GM12878 (cell line): ENCODE data around the gene DUSP10. TPM values are rescaled to one million over a fixed set of nuclear protein-coding genes. Genes with fewer than 3 reads are reported as not detected.

Experiments
- ATF3 ChIP-seq: IDR thresholded peaks from 2 replicates; pipeline ENCODE4 v1.6.1; 2011; ENCODE audit warnings: low read depth, mild to moderate bottlenecking, low read length, moderate library complexity, borderline replicate concordance; ENCODE audit errors: extremely low read depth
- ATF7 ChIP-seq: fragments of 450-650 bp; IDR thresholded peaks from 2 replicates; pipeline ENCODE4 v1.6.1; 2016; ENCODE audit warnings: low read depth, mild to moderate bottlenecking
- BMI1 ChIP-seq: fragments of 450-650 bp; IDR thresholded peaks from 2 replicates; pipeline ENCODE4 v1.6.1; 2016; ENCODE audit warnings: mild to moderate bottlenecking, moderate library complexity, borderline replicate concordance
- CHD1 ChIP-seq: IDR thresholded peaks from 2 replicates; pipeline ENCODE4 v1.6.1; 2012; ENCODE audit warnings: low read depth, low read length, improper control_type of control experiment
- CTCF ChIP-seq, 3 experiments: IDR thresholded peaks in 2 of 3; conservative IDR thresholded peaks in 1 of 3; 2 replicates each; pipeline ENCODE4 v1.5.1; 2011; ENCODE audit warnings: low read depth in 3 of 3, low read length in 3 of 3, mild to moderate bottlenecking in 3 of 3, control low read depth in 2 of 3, moderate library complexity in 2 of 3, inconsistent platforms in 1 of 3, mixed read lengths in 1 of 3; ENCODE audit not compliant: control insufficient read depth in 2 of 3, insufficient read depth in 1 of 3; ENCODE audit errors: extremely low read depth in 1 of 3
- E2F4 ChIP-seq: IDR thresholded peaks from 2 replicates; pipeline ENCODE4 v1.6.1; 2012; ENCODE audit warnings: low read depth, low read length, improper control_type of control experiment
- EED ChIP-seq: sonication (generic); IDR thresholded peaks from 2 replicates; pipeline ENCODE4 v1.6.1; 2016; ENCODE audit warnings: antibody characterized with exemption, low read depth
- EP300 ChIP-seq, 2 experiments: fragments of 150-350 bp in 1 of 2; IDR thresholded peaks; 2 replicates each; pipeline ENCODE4 v1.6.1; 2011 to 2012; ENCODE audit warnings: low read depth in 2 of 2, low read length in 2 of 2, borderline replicate concordance in 1 of 2, improper control_type of control experiment in 1 of 2, inconsistent platforms in 1 of 2; ENCODE audit not compliant: control insufficient read depth in 1 of 2
- ETV6 ChIP-seq, 2 experiments: fragments of 450-650 bp in 1 of 2; IDR thresholded peaks in 1 of 2; conservative IDR thresholded peaks in 1 of 2; 2 replicates each; pipeline ENCODE4 v1.6.1; 2014; ENCODE audit warnings: antibody characterized with exemption in 1 of 2, borderline replicate concordance in 1 of 2, low read depth in 1 of 2, mild to moderate bottlenecking in 1 of 2, moderate library complexity in 1 of 2
- IKZF2 ChIP-seq, 2 experiments: fragments of 450-650 bp; IDR thresholded peaks; 2 replicates each; pipeline ENCODE4 v1.6.1; 2017; ENCODE audit warnings: mild to moderate bottlenecking in 2 of 2, moderate library complexity in 2 of 2
- KAT2A ChIP-seq: conservative IDR thresholded peaks from 2 replicates; pipeline ENCODE4 v1.6.1; 2011; ENCODE audit warnings: low read depth, low read length; ENCODE audit not compliant: control insufficient read depth
- KLF5 ChIP-seq: fragments of 450-650 bp; IDR thresholded peaks from 2 replicates; pipeline ENCODE4 v1.6.1; 2014; ENCODE audit warnings: mild to moderate bottlenecking; ENCODE audit not compliant: partially characterized antibody
- MYC ChIP-seq: IDR thresholded peaks from 2 replicates; pipeline ENCODE4 v1.6.1; 2011; ENCODE audit warnings: mild to moderate bottlenecking, low read length, moderate library complexity, inconsistent platforms; ENCODE audit not compliant: insufficient read depth, insufficient replicate concordance, insufficient read length, severe bottlenecking
- PAX8 ChIP-seq: fragments of 450-650 bp; IDR thresholded peaks from 2 replicates; pipeline ENCODE4 v1.6.1; 2017; ENCODE audit warnings: mild to moderate bottlenecking, moderate library complexity
- RB1 ChIP-seq: fragments of 450-650 bp; formaldehyde crosslinking; IDR thresholded peaks from 2 replicates; pipeline ENCODE4 v1.6.1; 2017; ENCODE audit warnings: mild to moderate bottlenecking, borderline replicate concordance
- RELA ChIP-seq: fragments of 450-650 bp; IDR thresholded peaks from 2 replicates; pipeline ENCODE4 v1.8.0; 2014; ENCODE audit warnings: borderline replicate concordance; ENCODE audit not compliant: partially characterized antibody
- RELB ChIP-seq: fragments of 450-650 bp; IDR thresholded peaks from 2 replicates; pipeline ENCODE4 v1.6.1; 2017; ENCODE audit warnings: low read depth, mild to moderate bottlenecking, moderate library complexity
- SMARCA5 ChIP-seq: fragments of 450-650 bp; IDR thresholded peaks from 2 replicates; pipeline ENCODE4 v1.6.1; 2017; ENCODE audit warnings: mild to moderate bottlenecking
- TAF1 ChIP-seq: IDR thresholded peaks from 2 replicates; pipeline ENCODE4 v1.6.1; 2011; ENCODE audit warnings: mild to moderate bottlenecking, low read depth, low read length, borderline replicate concordance
- TARDBP ChIP-seq: IDR thresholded peaks from 2 replicates; pipeline ENCODE4 v1.6.1; 2016; ENCODE audit warnings: borderline replicate concordance
- USF1 ChIP-seq: IDR thresholded peaks from 2 replicates; pipeline ENCODE4 v1.6.1; 2011; ENCODE audit warnings: borderline replicate concordance, low read depth, mild to moderate bottlenecking, moderate library complexity, mixed read lengths, low read length; ENCODE audit not compliant: insufficient read depth; ENCODE audit errors: extremely low read length
- ZNF622 ChIP-seq: fragments of 450-650 bp; IDR thresholded peaks from 2 replicates; pipeline ENCODE4 v1.6.1; 2017; ENCODE audit warnings: mild to moderate bottlenecking, inconsistent platforms
- polyA plus RNA-seq, 11 experiments: library from polyadenylated mRNA; depleted of rRNA in 4 of 11; unstranded in 6 of 11; stranded (reverse) in 5 of 11; fragments of >200 nt; fragmentation: Nextera tagmentation in 4 of 11; fragmentation: Illumina TruSeq in 1 of 11; extraction: Ambion mirVana in 4 of 11; extraction: Trizol in 1 of 11; gene quantifications; 1 replicate in 1 of 11; 2 replicates in 10 of 11; pipeline versions ENCODE4 v1.2.1 to v1.2.3, GENCODE V29; 2011 to 2016; ENCODE audit warnings: inconsistent platforms in 2 of 11, missing spikeins in 2 of 11, low read depth in 1 of 11
- total RNA-seq, 4 experiments: library from RNA; depleted of rRNA in 3 of 4; stranded (reverse); fragments of >200 nt in 3 of 4; fragmentation: Illumina TruSeq in 1 of 4; extraction: Trizol in 1 of 4; gene quantifications; 2 replicates each; pipeline versions ENCODE4 v1.2.1 to v1.2.3, GENCODE V29; 2013 to 2021
- TF ChIP-seq, protein P1 (sequence below): IDR thresholded peaks from 2 replicates; pipeline ENCODE4 v1.6.1; 2012; ENCODE audit warnings: low read depth, low read length, improper control_type of control experiment

Gene DUSP10
- total and polyA plus RNA-seq, 10 of the 15 experiments (the other 5 are each of a cell fraction or from before 2014, with no cell fraction given) = 20.3 to 38.4 (median 27.8) TPM

- TF ChIP-seq CTCF (IDR thresholded peaks at IDR 0.05 in 2 of 3, conservative IDR thresholded peaks at IDR 0.05 in 1 of 3; ENCODE audit: control insufficient read depth in 2 of 3, extremely low read depth in 1 of 3, insufficient read depth in 1 of 3, low read depth in 3 of 3, low read length in 3 of 3) = no peak
- no peak for TF ChIP-seq E2F4
- no peak for TF ChIP-seq MYC
- TF ChIP-seq BMI1 = no peak
- TF ChIP-seq IKZF2 (IDR thresholded peaks at IDR 0.05) = peak; percentile 39 to 59; a peak in 2 of 4 replicates
- peak; percentile 72 to 84; a peak in 3 of 4 replicates for TF ChIP-seq EP300 (IDR thresholded peaks at IDR 0.05; ENCODE audit: borderline replicate concordance in 1 of 2, control insufficient read depth in 1 of 2, low read depth in 2 of 2, low read length in 2 of 2)
- TF ChIP-seq ATF7 = peak; percentile 96
- no peak for TF ChIP-seq KAT2A
- TF ChIP-seq CHD1 = no peak
- TF ChIP-seq PAX8 = no peak
- peak; percentile 42; the same call in 1 of the 2 replicates for TF ChIP-seq RELB
- TF ChIP-seq EED = no peak
- TF ChIP-seq ZNF622 = no peak
- TF ChIP-seq, protein P1, sequence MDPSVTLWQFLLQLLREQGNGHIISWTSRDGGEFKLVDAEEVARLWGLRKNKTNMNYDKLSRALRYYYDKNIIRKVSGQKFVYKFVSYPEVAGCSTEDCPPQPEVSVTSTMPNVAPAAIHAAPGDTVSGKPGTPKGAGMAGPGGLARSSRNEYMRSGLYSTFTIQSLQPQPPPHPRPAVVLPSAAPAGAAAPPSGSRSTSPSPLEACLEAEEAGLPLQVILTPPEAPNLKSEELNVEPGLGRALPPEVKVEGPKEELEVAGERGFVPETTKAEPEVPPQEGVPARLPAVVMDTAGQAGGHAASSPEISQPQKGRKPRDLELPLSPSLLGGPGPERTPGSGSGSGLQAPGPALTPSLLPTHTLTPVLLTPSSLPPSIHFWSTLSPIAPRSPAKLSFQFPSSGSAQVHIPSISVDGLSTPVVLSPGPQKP = no peak
- no peak for TF ChIP-seq TAF1
- TF ChIP-seq USF1 = no peak
- TF ChIP-seq TARDBP = no peak
- TF ChIP-seq RB1 = no peak
- no peak for TF ChIP-seq ATF3
- TF ChIP-seq KLF5 = no peak
- no peak for TF ChIP-seq RELA
- TF ChIP-seq SMARCA5 = no peak
- no peak; a peak in 1 of 4 replicates for TF ChIP-seq ETV6 (conservative IDR thresholded peaks at IDR 0.05 in 1 of 2, IDR thresholded peaks at IDR 0.05 in 1 of 2; ENCODE audit: borderline replicate concordance in 1 of 2, low read depth in 1 of 2)
Observed at GRCh38 chr1:221712198-221712684, 29.6 kb downstream of the DUSP10 start (continued).
